ENCODE results near the gene TAPT1. TPM values are rescaled to one million over a fixed set of nuclear protein-coding genes. Genes with fewer than 3 reads are reported as not detected.

The TAPT1 gene
- total RNA-seq, 2 donors from 2014 or later: 32.3 to 35.2 TPM

- no peak for DNase-seq
- Histone ChIP-seq H3K4me1 (no peaks in the 10 kb centered on the region), H3K27ac (no peak overlapping the region), H3K9ac (ENCODE audit: low read depth in 2 of 2, low read length in 2 of 2) (no peak overlapping the region), H3K4me3 (no peak overlapping the region), H3K9me3 (no peaks in the 10 kb centered on the region), H3K36me3 (no peaks in the 10 kb centered on the region), H3K27me3 (no peaks in the 10 kb centered on the region)
- intact Hi-C loops (cut with DNase I): no loop called here
- TF ChIP-seq, protein P1, sequence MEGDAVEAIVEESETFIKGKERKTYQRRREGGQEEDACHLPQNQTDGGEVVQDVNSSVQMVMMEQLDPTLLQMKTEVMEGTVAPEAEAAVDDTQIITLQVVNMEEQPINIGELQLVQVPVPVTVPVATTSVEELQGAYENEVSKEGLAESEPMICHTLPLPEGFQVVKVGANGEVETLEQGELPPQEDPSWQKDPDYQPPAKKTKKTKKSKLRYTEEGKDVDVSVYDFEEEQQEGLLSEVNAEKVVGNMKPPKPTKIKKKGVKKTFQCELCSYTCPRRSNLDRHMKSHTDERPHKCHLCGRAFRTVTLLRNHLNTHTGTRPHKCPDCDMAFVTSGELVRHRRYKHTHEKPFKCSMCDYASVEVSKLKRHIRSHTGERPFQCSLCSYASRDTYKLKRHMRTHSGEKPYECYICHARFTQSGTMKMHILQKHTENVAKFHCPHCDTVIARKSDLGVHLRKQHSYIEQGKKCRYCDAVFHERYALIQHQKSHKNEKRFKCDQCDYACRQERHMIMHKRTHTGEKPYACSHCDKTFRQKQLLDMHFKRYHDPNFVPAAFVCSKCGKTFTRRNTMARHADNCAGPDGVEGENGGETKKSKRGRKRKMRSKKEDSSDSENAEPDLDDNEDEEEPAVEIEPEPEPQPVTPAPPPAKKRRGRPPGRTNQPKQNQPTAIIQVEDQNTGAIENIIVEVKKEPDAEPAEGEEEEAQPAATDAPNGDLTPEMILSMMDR (IDR thresholded peaks at IDR 0.05): no peak
Observed at GRCh38 chr4:16245241-16245640, 19.0 kb upstream of the TAPT1 start.

DNA sequence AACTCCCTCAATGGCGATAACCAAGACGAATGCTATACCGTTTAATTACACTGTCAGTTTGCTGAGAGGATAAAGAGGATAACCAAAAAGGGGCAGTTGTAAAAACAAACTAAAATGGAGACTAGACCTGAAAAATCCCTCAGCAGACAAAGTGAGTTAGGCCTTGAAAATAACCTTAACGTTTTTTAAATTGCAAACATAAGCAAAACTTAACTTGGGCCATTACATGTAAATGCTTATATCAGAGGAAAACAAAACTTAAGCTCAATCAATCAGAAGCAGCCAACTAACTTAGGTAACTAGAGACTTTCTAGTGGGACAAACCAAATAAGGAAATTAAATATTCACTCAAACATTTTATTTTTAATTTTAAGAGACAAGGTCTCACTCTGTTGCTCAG lies 17.0 kb upstream of the TAPT1 start:
- no peak overlapping the region for H3K27ac ChIP-seq
- H3K4me1 ChIP-seq: no peaks in the 10 kb centered on the region
- intact Hi-C loops (cut with DNase I): no loop called here
- DNase-seq: no peak
- TF ChIP-seq, protein P1 (IDR thresholded peaks at IDR 0.05): no peak
- no peak overlapping the region for H3K9ac ChIP-seq (ENCODE audit: low read depth in 2 of 2, low read length in 2 of 2)
- no peaks in the 10 kb centered on the region for H3K36me3 ChIP-seq
- H3K27me3 ChIP-seq: no peaks in the 10 kb centered on the region
- no peaks in the 10 kb centered on the region for H3K9me3 ChIP-seq
- no peak overlapping the region for H3K4me3 ChIP-seq

- Histone ChIP-seq H3K4me3 (no peak overlapping the region), H3K27me3 (no peaks in the 10 kb centered on the region), H3K27ac (no peak overlapping the region), H3K36me3 (no peaks in the 10 kb centered on the region), H3K9me3 (no peaks in the 10 kb centered on the region), H3K4me1 (no peaks in the 10 kb centered on the region), H3K9ac (ENCODE audit: low read depth in 2 of 2, low read length in 2 of 2) (no peak overlapping the region)
- TF ChIP-seq, protein P1 (IDR thresholded peaks at IDR 0.05): no peak
- intact Hi-C loops (cut with DNase I): no loop called here
- no peak for DNase-seq
Observed at GRCh38 chr4:16240300-16240699, 14.0 kb upstream of the TAPT1 start.

DNA sequence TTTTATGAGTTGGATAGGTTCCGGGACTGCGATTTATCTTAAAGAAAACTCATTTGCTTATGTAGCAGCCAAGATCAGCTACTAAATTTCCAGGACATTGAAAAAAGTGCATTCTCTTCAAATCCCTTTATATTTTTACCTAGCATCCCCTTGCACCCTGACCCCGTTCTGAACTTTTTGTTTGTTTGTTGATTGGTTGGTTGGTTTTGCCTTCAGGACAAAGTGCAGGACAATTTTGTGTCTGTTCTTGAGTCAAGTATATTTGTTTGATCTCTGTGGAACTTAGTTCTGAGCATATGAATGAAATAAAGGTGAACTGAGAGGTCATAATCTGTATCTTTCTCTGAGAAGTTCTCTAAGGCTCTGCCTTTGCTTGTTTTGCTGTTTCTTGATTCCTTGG lies 12.8 kb upstream of the TAPT1 start:
- H3K4me3 ChIP-seq: no peak overlapping the region
- TF ChIP-seq, protein P1 (IDR thresholded peaks at IDR 0.05): no peak
- DNase-seq: no peak
- intact Hi-C loops (cut with DNase I): no loop called here
- no peaks in the 10 kb centered on the region for H3K4me1 ChIP-seq
- no peaks in the 10 kb centered on the region for H3K9me3 ChIP-seq
- no peak overlapping the region for H3K9ac ChIP-seq (ENCODE audit: low read depth in 2 of 2, low read length in 2 of 2)
- H3K27ac ChIP-seq: no peak overlapping the region
- H3K27me3 ChIP-seq: no peaks in the 10 kb centered on the region
- H3K36me3 ChIP-seq: no peaks in the 10 kb centered on the region

DNA sequence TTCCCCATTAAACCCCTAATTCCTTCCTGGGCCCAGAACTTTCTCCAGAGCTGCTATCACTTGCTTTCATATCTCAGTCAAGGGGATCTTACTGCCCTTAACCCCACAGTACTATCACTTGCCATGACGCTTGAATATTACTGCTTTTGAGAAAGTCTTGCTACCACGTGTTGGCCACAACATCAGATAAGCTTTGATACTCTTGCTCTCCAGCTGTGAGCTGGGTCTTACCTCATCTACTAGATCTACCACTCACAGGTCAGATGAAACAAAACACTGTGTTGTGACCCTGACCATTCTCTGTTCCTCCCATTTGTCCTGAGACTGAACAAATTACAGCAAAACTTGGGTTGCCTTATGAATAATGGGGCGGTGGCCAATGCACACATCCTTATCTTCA lies 12.1 kb upstream of the TAPT1 start:
- Histone ChIP-seq H3K4me1 (no peaks in the 10 kb centered on the region), H3K9ac (ENCODE audit: low read depth in 2 of 2, low read length in 2 of 2) (no peak overlapping the region), H3K27ac (no peak overlapping the region), H3K4me3 (no peak overlapping the region), H3K36me3 (no peaks in the 10 kb centered on the region), H3K9me3 (no peaks in the 10 kb centered on the region), H3K27me3 (no peaks in the 10 kb centered on the region)
- intact Hi-C loops (cut with DNase I): no loop called here
- no peak for DNase-seq
- TF ChIP-seq, protein P1 (IDR thresholded peaks at IDR 0.05): no peak

DNA sequence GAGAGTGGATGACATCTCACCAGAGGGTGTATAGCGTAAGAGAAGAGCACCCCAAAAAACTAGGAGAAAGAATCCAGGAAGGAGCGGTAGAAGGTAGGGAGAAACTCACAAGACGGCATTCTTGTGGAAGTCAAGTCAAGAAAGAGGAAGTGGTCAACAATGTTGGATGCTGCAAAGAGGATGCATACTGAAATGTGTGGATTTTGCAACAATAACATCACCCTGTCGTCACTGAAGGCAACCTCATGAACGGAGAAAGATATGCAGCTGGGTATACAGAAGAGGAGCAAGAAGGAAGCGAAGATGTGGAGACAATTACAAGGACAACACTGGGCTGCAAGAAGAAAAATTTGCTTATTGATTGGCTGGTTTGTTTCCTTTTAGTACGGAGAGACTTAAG lies 11.4 kb upstream of the TAPT1 start:
- H3K9ac ChIP-seq (ENCODE audit: low read depth in 2 of 2, low read length in 2 of 2): no peak overlapping the region
- H3K27me3 ChIP-seq: no peaks in the 10 kb centered on the region
- TF ChIP-seq, protein P1 (IDR thresholded peaks at IDR 0.05): no peak
- H3K4me1 ChIP-seq: no peaks in the 10 kb centered on the region
- H3K36me3 ChIP-seq: no peaks in the 10 kb centered on the region
- H3K27ac ChIP-seq: no peak overlapping the region
- DNase-seq: no peak
- no peak overlapping the region for H3K4me3 ChIP-seq
- intact Hi-C loops (cut with DNase I): no loop called here
- H3K9me3 ChIP-seq: no peaks in the 10 kb centered on the region
